OCI-LY3 (cell line): ENCODE results near the gene C16orf74.

Source experiments
- H2AFZ ChIP-seq: fragments of 200-600, 300-600 bp; shearing (Covaris generic); 2 replicates; pipeline ENCODE4 v1.6.0; 2014; ENCODE audit warnings: antibody characterized with exemption, low read depth, low read length
- H3K27ac ChIP-seq: fragments of 200-600, 300-600 bp; sonication (generic); 2 replicates; pipeline ENCODE4 v1.5.1; 2014; ENCODE audit warnings: mild to moderate bottlenecking, low read length, moderate library complexity, mixed read lengths
- H3K27me3 ChIP-seq: fragments of 200-600, 300-600 bp; sonication (generic); 2 replicates; pipeline ENCODE4 v1.6.1; 2014; ENCODE audit warnings: low read depth, low read length, mixed read lengths
- H3K36me3 ChIP-seq: fragments of 200-600, 300-600 bp; sonication (generic); replicated peaks from 2 replicates; pipeline ENCODE3; 2014; ENCODE audit warnings: low read depth, low read length, mixed read lengths
- H3K4me1 ChIP-seq: fragments of 300-600, 200-600 bp; sonication (generic); 2 replicates; pipeline ENCODE4 v1.6.1; 2014; ENCODE audit warnings: low read length, mixed read lengths
- H3K4me2 ChIP-seq: fragments of 200-600, 300-600 bp; sonication (generic); 2 replicates; pipeline ENCODE4 v1.6.1; 2014; ENCODE audit warnings: low read length, mixed read lengths
- H3K4me3 ChIP-seq: fragments of 300-600, 200-600 bp; sonication (generic); 2 replicates; pipeline ENCODE4 v1.5.1; 2014; ENCODE audit warnings: antibody characterized with exemption, mild to moderate bottlenecking, low read length, moderate library complexity
- H3K79me2 ChIP-seq: fragments of 300-600, 200-600 bp; shearing (Covaris generic); 2 replicates; pipeline ENCODE4 v1.6.1; 2014; ENCODE audit warnings: mild to moderate bottlenecking, low read length, mixed read lengths
- H3K9ac ChIP-seq: fragments of 300-600, 200-600 bp; shearing (Covaris generic); 2 replicates; pipeline ENCODE4 v1.6.0; 2014; ENCODE audit warnings: mild to moderate bottlenecking, low read length, moderate library complexity
- H3K9me3 ChIP-seq: fragments of 200-600, 300-600 bp; shearing (Covaris generic); 2 replicates; pipeline ENCODE4 v1.6.1; 2014; ENCODE audit warnings: low read length, mixed read lengths; ENCODE audit not compliant: insufficient read depth
- H4K20me1 ChIP-seq: fragments of 200-600, 300-600 bp; sonication (generic); 2 replicates; pipeline ENCODE4 v1.6.1; 2016; ENCODE audit warnings: low read length, mixed read lengths; ENCODE audit not compliant: insufficient read depth
- CTCF ChIP-seq: fragments of 200-600, 300-600 bp; sonication (generic); IDR thresholded peaks from 2 replicates; pipeline ENCODE4 v1.5.1; 2014; ENCODE audit warnings: antibody characterized with exemption, low read length, low read depth
- EZH2phosphoT487 ChIP-seq: fragments of 200-600 bp; shearing (Covaris generic); IDR thresholded peaks from 2 replicates; pipeline ENCODE4 v1.6.1; 2018; ENCODE audit warnings: antibody characterized with exemption, mixed run types, low read depth

The C16orf74 gene

GRCh38 chr16:85765211-85765610, 14.3 kb upstream of the C16orf74 start:
- peaks cover 23% of the 10 kb centered on the region for H3K27me3 ChIP-seq
- peaks cover 4% of the 10 kb centered on the region; the same call in 1 of the 2 replicates for H3K4me1 ChIP-seq
- TF ChIP-seq CTCF, result no peak
- no peak for TF ChIP-seq EZH2phosphoT487

GRCh38 chr16:85763616-85764015, 12.7 kb upstream of the C16orf74 start:
- H3K4me2 ChIP-seq, result no peak overlapping the region
- no peaks in the 10 kb centered on the region for H3K79me2 ChIP-seq
- H3K9me3 ChIP-seq, result no peaks in the 10 kb centered on the region
- H4K20me1 ChIP-seq, result peaks cover 2% of the 10 kb centered on the region; the same call in 1 of the 2 replicates
- H3K27ac ChIP-seq, result no peak overlapping the region
- no peak overlapping the region for H2AFZ ChIP-seq
- H3K4me3 ChIP-seq, result no peak overlapping the region
- no peak overlapping the region for H3K9ac ChIP-seq
- H3K36me3 ChIP-seq, result no peaks in the 10 kb centered on the region
- H3K27me3 ChIP-seq, result peaks cover 39% of the 10 kb centered on the region
- TF ChIP-seq CTCF, result no peak
- TF ChIP-seq EZH2phosphoT487, result no peak
- peaks cover 15% of the 10 kb centered on the region for H3K4me1 ChIP-seq

More at GRCh38 chr16:85765211-85765610, 14.3 kb upstream of the C16orf74 start:
- no peak overlapping the region for H3K4me3 ChIP-seq
- H3K79me2 ChIP-seq, result no peaks in the 10 kb centered on the region
- no peak overlapping the region for H2AFZ ChIP-seq
- H3K36me3 ChIP-seq, result no peaks in the 10 kb centered on the region
- H4K20me1 ChIP-seq, result no peaks in the 10 kb centered on the region
- no peaks in the 10 kb centered on the region for H3K9me3 ChIP-seq
- no peak overlapping the region for H3K27ac ChIP-seq
- no peak overlapping the region for H3K4me2 ChIP-seq
- no peak overlapping the region for H3K9ac ChIP-seq

GRCh38 chr16:85762970-85763369, 12.1 kb upstream of the C16orf74 start:
- H4K20me1 ChIP-seq, result peaks cover 3% of the 10 kb centered on the region; the same call in 1 of the 2 replicates
- H3K27ac ChIP-seq, result no peak overlapping the region
- no peak overlapping the region for H3K4me3 ChIP-seq
- no peak for TF ChIP-seq EZH2phosphoT487
- no peak for TF ChIP-seq CTCF
- H3K9ac ChIP-seq, result no peak overlapping the region
- no peaks in the 10 kb centered on the region for H3K9me3 ChIP-seq
- H3K79me2 ChIP-seq, result no peaks in the 10 kb centered on the region
- H2AFZ ChIP-seq, result no peak overlapping the region
- H3K4me1 ChIP-seq, result peaks cover 15% of the 10 kb centered on the region
- H3K27me3 ChIP-seq, result peaks cover 44% of the 10 kb centered on the region
- H3K4me2 ChIP-seq, result no peak overlapping the region
- H3K36me3 ChIP-seq, result no peaks in the 10 kb centered on the region

- H3K27ac ChIP-seq, result no peak overlapping the region
- peaks cover 26% of the 10 kb centered on the region for H3K4me1 ChIP-seq
- H3K36me3 ChIP-seq, result no peaks in the 10 kb centered on the region
- no peak for TF ChIP-seq EZH2phosphoT487
- TF ChIP-seq CTCF, result no peak
- H3K79me2 ChIP-seq, result no peaks in the 10 kb centered on the region
- H3K4me3 ChIP-seq, result no peak overlapping the region
- no peak overlapping the region for H3K4me2 ChIP-seq
- peaks cover 3% of the 10 kb centered on the region; the same call in 1 of the 2 replicates for H4K20me1 ChIP-seq
- peaks cover 55% of the 10 kb centered on the region for H3K27me3 ChIP-seq
- no peak overlapping the region for H2AFZ ChIP-seq
- H3K9me3 ChIP-seq, result no peaks in the 10 kb centered on the region
- no peak overlapping the region for H3K9ac ChIP-seq
These were observed 11.0 kb upstream of the C16orf74 start for GRCh38 chr16:85761861-85762260.
